ENCODE measurements around the gene TIMMDC1. TPM values are rescaled to one million over a fixed set of nuclear protein-coding genes. Genes with fewer than 3 reads are reported as not detected.
"Not testable (repeated sequence)": the region's sequence is repeated elsewhere in the genome, so short reads cannot be mapped to it uniquely, and the experiment has no call there.

TIMMDC1 gene
- total RNA-seq, 1 donor from 2014 or later = 211 TPM

DNA sequence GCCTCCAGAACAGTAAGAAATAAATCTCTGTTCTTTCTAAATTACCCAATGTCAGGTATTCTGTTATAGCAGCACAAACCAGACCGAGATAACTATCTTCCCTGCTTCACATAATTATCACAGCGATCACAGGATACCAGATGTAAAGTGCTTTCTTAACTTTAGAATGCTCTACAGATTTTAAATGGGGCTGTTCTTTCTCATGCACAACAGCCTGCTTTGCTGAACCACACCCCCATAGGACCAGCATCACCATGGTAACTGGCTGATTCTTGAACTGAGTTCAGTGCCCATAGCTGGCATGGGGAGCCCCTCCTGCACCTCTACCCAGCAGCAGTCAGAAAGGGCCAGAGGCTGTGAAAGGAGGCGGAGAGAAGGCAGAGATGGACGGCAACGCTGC, 53.3 kb downstream of the TIMMDC1 start:
- no peak for DNase-seq (ENCODE audit: low spot score)
- intact Hi-C loops (cut with DNase I) = no loop called here

DNA sequence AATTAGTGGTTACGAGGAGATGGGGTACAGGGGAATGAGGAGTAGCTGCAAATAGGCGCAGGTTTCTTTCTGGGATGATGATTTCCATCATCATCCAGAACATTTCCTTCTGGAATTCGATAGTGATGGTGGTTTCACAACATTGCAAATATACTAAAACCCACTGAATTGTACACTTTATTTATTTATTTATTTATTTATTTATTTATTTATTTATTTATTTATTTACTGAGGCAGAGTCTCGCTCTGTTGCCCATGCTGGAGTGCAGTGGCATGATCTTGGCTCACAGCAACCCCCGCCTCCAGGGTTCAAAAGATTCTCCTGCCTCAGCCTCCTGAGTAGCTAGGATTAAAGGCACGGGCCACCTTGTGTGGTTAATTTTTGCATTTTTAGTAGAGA, 54.6 kb downstream of the TIMMDC1 start:
- DNase-seq (ENCODE audit: low spot score); intact Hi-C loops (cut with DNase I): not testable (repeated sequence)

DNA sequence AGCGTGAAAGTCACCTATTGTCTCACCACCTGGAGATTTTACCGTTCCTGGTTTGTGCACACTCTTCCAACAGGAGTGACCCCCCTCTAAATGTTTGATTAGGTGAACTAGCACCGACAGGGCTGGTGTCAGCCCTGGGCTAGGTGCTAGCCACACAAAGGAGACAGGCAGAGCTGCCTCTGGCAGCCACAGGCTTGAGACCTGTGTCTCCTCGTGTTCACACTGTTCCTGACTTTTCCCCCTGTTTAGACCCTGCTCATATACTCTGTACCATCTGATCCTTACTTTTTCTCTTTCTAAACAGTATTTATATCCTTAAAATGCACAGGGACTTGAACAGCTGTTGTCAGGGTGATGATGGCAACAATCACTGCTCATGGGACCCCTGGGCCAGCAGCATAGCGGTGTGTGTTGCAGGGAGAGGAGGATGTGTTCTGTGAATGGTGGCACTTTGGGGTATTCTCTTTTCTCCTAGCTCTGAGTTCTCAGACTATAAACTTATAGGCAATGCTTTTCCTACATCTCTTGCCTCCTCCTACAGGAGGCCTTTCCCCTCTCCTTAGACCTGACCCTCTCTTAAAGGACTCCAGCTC, 55.6 kb downstream of the TIMMDC1 start:
- intact Hi-C loops (cut with DNase I) = no loop called here
- DNase-seq (ENCODE audit: low spot score) = no peak

DNA sequence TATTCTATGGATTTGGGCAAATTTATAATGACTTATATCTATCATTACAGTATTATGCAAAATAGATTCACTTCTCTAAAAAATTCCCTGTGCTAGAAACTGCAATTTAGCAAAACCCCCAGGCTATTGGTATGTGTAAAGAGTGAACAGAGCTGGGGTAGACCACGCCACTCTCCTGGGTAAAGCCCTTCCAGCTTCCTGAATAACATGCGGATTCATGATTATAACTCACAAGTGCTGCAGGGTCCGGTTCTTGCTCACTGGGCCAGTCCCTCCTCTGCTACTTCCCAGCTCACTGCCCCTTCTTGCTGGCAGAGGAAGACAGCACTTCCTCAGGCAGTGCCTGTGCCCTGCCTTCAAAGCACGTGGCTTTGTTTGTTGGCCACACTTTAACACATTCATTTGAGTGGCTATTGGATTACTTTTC, 57.0 kb downstream of the TIMMDC1 start:
- no peak for DNase-seq (ENCODE audit: low spot score)
- intact Hi-C loops (cut with DNase I) = no loop called here

DNA sequence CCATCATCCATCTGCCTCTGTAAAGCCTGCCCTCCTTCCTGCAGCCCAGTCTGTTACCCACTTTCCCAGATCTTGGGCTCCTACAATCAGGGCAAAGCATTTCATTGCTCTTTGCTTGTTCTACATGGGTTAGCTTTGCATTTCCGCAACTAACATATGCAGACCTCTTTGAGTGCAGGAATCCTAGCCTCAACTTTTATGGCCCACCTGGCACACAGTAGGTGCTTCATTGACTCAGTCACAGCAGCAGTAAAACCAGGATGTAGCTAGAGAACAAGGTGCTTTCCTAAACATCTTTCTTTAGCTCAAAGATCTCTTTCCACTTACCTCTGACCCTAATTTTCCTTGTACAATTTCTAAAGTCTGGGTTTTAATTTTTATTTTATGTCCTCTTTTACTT, 57.6 kb downstream of the TIMMDC1 start:
- no peak for DNase-seq (ENCODE audit: low spot score)

DNA sequence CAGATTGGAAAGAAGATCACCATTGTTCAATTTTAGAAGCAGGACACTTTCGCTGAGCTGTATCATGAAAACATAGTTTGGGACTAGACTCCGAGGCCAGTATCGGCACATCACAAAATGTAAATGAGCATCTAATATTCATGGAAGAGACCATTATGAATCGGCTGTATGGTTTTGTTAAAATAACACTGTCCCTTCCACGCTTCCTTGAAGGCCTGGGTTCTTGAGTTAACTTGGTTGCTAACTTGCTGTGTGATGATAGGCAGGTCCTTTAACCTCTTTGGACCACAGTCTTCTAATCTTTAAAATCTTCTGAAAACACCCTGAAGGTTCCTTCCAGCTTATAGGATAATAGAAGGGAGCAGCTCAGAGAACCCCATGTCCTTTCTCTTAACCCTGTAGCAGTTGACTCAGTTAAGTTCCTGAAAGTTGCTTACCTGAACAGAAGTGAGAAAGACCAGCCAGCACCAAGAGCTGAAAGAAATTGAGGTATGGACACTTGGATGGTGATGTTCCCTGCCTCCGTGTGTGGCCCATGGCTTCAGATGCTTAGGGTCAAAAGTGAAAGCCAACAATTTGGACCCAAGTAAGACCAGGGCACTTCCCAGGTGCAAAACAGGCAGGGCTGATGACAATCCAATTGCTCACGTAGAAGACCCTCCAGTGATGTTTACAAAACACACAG, 59.0 kb downstream of the TIMMDC1 start:
- DNase-seq (ENCODE audit: low spot score) = no peak
- intact Hi-C loops (cut with DNase I) = no loop called here

More for the DNA sequence above, 57.6 kb downstream of the TIMMDC1 start:
- intact Hi-C loops (cut with DNase I) = no loop called here

DNA sequence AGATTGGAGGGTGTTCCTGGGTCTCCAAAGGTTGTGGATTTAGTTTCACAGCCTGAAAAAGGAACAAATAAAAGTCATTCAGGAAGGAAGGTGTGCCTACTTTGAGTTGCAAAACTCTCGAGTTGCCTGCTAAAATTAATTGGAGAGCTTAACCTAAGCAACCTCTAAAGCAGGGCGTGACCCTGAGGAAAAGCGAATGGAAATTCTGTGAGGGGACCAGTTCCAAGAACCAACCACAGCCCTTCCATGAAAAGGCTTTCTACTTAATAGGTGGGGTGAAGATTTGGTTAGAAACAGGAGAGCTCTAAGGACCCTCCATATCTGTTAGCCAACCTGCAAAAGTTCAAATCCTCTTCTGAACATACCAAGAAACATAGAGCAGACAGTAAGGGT, 59.5 kb downstream of the TIMMDC1 start:
- intact Hi-C loops (cut with DNase I) = no loop called here
- DNase-seq (ENCODE audit: low spot score) = no peak

DNA sequence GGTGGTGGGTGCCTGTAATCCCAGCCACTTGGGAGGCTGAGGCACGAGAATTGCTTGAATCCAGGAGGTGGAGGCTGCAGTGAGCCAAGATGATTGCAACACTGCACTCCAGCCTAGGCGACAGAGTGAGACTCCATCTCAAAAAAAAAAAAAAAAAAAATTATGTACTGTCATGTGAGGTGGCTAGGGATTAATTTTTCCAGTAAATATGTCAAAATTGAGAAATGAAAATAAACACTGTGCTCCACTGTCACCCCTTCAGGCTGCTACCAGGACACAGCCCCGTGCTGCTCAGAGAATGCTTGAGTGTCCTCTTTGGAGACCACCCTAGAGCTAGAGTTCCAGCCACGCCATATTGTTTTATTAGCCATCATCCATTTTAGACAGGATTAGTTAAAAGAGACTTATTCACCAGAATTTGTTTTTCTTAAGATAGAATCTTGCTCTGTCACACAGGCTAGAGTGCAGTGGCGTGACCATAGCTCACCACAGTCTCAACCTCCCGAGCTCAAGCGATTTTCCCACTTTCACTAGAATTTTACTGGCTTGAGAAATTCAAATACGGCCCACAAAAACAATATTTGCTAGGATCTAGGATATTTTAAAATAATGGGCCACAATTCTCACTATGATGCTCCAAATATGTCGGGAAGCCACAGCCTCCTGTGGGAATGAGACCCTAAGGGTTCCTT, 60.4 kb downstream of the TIMMDC1 start:
- DNase-seq (ENCODE audit: low spot score) = no peak
- intact Hi-C loops (cut with DNase I) = no loop called here

DNA sequence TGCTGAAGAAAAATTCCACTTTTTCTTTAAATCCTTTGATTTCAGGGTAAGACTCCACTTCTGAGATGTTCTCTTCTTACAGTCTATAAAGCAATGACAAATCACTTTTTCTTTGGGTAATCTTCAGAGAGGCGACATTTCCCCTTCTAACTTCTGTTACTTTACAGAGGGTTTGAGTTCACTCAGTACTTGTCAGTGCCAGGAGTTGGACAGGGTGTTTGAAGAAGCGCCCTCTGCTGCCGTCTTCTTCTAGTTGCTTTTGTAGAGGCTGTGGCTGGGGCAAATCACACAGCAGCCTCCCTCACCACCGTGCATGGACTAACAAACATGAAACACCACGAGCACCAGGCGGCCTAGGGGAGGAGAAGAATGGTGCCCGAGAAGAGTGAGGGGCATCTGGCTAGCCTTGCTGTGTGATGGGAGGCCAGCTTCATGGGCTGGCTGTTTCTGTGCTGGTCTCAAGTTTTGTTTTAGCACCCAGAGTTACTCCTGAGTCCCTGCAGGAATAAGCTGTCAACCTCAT, 61.2 kb downstream of the TIMMDC1 start, which contains the start of gene CD80:
TSS of gene CD80 (minus strand) at position 174 of the 523 bp plus-strand sequence. CDS start 1,886 bp downstream, outside the sequence.
- no peak for DNase-seq (ENCODE audit: low spot score)
- intact Hi-C loops (cut with DNase I) = no loop called here

DNA sequence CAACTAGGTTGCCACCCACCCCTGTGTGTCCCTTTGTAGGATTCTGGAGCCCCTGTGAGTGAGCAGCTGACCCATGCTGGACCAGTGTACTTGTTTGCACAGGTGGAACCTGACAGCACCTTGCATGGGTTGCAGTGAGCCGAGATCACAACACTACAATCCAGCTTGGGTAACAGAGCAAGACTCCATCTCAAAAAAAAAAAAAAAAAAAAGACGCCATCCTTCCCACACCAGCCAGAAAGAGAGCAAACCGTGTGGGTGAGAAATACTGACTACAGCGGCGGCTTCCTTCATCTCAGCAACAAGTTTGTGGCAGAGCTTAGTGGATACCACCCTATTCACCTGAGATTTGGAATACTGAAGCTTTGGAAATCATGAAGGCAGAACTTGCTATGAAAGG, 61.8 kb downstream of the TIMMDC1 start:
- intact Hi-C loops (cut with DNase I) = no loop called here
- no peak for DNase-seq (ENCODE audit: low spot score)

DNA sequence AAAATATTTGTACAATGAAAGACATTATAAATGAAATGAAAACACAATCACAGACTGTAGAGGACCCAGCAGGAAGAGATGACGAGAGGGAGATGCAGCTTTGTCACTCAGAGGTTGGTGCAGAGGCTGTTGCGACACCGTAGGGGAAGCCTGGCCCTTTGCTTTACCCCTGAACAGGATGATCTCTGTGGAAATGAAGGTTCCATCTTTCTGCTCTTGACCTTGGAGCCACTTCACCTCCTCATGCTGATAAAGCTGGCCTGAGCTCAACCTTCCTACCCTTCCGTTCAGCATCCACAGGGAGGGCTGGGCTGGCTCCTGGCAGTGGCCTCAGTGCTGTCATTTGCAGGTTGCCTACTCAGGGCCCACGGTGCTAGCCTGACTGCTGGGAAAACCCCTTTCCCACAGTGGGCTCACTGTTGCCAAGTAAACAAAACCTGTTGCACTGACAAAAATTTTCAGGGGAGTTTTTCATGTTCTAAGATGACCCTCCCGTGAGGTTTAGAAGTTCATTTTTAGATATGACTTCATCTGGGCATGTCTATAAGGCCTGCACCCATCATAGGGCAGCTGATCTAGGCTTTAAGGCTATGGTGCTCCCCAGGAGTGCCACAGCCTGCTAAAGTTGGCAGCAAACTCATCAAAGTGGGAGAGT, 64.1 kb downstream of the TIMMDC1 start:
- intact Hi-C loops (cut with DNase I) = no loop called here
- no peak for DNase-seq (ENCODE audit: low spot score)

DNA sequence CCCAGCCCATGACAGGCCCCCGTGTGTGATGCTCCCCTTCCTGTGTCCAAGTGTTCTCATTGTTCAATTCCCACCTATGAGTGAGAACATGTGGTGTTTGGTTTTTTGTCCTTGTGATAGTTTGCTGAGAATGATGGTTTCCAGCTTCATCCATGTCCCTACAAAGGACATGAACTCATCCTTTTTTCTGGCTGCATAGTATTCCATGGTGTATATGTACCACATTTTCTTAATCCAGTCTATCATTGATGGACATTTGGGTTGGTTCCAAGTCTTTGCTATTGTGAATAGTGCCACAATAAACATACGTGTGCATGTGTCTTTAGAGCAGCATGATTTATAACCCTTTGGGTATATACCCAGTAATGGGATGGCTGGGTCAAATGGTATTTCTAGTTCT, 65.0 kb downstream of the TIMMDC1 start:
- DNase-seq (ENCODE audit: low spot score); intact Hi-C loops (cut with DNase I): not testable (repeated sequence)

DNA sequence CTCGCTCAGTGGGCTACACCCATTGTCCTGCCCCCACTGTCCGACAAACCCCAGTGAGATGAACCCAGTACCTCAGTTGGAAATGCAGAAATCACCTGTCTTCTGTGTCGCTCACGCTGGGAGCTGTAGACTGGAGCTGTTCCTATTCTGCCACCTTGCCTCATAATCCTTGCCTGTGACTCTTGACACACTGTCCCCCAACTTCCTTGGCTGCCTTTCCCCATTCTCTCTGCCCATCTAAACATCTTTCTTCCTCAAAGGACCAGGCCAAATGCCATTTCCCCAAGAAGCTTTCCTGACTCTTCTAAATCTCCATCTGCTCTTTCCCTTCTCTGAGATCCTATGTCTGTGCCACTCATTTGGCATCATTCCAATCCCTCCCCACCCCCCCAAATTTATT, 70.8 kb downstream of the TIMMDC1 start:
- no peak for DNase-seq (ENCODE audit: low spot score)
- intact Hi-C loops (cut with DNase I) = no loop called here

DNA sequence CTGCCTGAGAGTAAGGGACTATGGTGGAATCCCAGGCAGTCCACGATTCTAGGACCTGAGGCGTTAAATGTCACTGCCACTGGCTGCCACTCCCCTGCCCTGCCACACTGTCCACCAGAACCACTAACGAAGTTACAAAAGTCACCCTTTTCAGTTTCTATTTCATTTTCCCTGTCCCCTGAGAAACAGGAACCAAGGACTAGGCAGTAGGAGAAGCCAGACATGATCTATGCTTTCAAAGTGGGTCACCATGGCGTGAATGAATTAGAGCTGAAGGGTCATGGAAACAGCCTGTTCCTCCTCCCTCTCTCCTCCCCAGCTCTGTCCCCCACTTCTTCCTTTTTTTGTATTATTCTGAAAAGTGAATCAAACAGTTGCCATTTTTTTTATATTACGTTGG, 71.9 kb downstream of the TIMMDC1 start:
- DNase-seq (ENCODE audit: low spot score) = no peak
- intact Hi-C loops (cut with DNase I) = loop anchor here (10.0 kb wide), 1 partner anchor 65 kb away; no protein-coding TSS in a partner anchor

DNA sequence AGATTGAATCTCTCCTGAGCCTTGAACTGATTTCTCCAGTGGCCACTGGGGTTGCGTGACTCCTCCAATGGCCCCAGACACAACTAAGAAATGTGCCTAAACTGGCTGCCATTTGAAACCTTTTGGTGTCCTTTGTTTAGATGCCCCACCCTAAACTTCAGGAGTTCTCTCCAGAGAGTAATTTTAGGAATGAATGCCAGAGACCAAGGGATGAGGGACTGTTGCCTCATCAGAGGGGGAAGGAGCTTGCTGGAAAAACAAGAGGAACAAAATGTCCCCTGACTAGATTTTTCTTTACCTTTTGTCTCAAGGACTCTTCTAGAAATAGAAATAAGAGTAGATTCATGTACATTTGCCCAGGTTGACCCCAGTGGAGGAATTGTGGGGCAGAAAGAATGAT, 72.9 kb downstream of the TIMMDC1 start:
- intact Hi-C loops (cut with DNase I) = loop anchor here (10.0 kb wide), 1 partner anchor 64 kb away; no protein-coding TSS in a partner anchor
- DNase-seq (ENCODE audit: low spot score) = no peak

DNA sequence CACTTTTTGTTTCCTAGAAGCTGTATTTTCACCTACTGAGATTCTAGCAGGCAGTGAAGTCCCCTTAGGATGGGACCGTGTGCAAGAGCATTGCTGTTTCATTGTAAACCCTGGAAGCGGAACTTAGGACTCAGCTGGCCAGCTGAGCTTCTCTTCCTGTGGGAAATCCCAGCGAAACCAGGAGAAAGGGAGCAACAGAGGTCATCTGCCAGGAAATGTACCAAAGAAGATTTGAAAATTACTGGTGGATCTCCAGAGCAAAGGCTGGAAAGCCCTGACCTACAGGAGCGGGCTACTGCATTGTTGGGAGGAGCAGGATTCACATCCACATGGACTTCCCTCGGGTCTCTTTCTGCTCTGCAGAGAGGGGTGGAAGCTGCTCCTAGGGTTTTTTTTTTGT, 73.3 kb downstream of the TIMMDC1 start:
- intact Hi-C loops (cut with DNase I) = loop anchor here (10.0 kb wide), 1 partner anchor 63 kb away; no protein-coding TSS in a partner anchor
- DNase-seq (ENCODE audit: low spot score) = no peak

Measured in cardiac septum (tissue), 1 donor.